HL-60 (cell line): ENCODE results near the gene COIL.

Source experiments
- CTCF ChIP-seq: IDR thresholded peaks from one replicate; pipeline ENCODE4 v1.5.1; 2011; ENCODE audit warnings: low read length, control low read depth, inconsistent platforms; ENCODE audit not compliant: insufficient read depth
- POLR2AphosphoS5 ChIP-seq: IDR thresholded peaks from 2 replicates; pipeline ENCODE4 v1.6.1; 2012; ENCODE audit warnings: low read depth

GRCh38 chr17:56928586-56928985, 32.3 kb downstream of the COIL start:
- TF ChIP-seq CTCF (no peak), POLR2AphosphoS5 (no peak)
